ENCODE data around the gene SETD7.

SETD7 gene

DNA sequence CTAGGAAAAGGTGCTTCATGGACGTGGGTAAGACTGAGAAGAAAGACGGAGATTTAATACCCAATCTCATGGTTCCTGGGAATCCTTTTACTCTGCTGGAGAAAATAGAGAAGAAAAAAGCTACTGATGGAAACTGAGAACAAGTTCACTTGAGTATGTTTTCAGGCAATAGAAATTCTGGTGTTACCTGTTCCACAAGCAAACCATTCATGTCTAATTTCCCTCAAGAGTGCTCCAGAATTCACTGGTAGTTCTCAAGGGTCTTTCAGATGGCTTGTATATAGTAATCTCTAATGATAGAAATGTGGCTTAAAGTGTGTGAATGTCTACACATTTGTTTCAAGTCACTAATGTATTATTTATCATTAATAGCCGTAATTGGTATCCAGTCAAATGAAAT lies 22.5 kb downstream of the SETD7 start:
- H3K27ac ChIP-seq (ENCODE audit: low read depth, low read length), result no peak overlapping the region
- TF ChIP-seq EZH2phosphoT487 (IDR thresholded peaks at IDR 0.05; ENCODE audit: borderline replicate concordance, low read length), result no peak
- TF ChIP-seq, protein P1, sequence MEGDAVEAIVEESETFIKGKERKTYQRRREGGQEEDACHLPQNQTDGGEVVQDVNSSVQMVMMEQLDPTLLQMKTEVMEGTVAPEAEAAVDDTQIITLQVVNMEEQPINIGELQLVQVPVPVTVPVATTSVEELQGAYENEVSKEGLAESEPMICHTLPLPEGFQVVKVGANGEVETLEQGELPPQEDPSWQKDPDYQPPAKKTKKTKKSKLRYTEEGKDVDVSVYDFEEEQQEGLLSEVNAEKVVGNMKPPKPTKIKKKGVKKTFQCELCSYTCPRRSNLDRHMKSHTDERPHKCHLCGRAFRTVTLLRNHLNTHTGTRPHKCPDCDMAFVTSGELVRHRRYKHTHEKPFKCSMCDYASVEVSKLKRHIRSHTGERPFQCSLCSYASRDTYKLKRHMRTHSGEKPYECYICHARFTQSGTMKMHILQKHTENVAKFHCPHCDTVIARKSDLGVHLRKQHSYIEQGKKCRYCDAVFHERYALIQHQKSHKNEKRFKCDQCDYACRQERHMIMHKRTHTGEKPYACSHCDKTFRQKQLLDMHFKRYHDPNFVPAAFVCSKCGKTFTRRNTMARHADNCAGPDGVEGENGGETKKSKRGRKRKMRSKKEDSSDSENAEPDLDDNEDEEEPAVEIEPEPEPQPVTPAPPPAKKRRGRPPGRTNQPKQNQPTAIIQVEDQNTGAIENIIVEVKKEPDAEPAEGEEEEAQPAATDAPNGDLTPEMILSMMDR (IDR thresholded peaks at IDR 0.05; ENCODE audit: low read depth, low read length, poor library complexity, severe bottlenecking), result no peak
- H3K79me2 ChIP-seq (ENCODE audit: control insufficient read depth, low read length), result peaks cover 46% of the 10 kb centered on the region
- H3K9me2 ChIP-seq (replicated peaks; ENCODE audit: control insufficient read depth, low read length), result no peaks in the 10 kb centered on the region
- H3K27me3 ChIP-seq (ENCODE audit: control insufficient read depth, low read length), result no peaks in the 10 kb centered on the region
- H3K4me3 ChIP-seq (ENCODE audit: low read length), result no peak overlapping the region
- no peaks in the 10 kb centered on the region for H3F3A ChIP-seq (ENCODE audit: control insufficient read depth, insufficient read depth)
- no peak overlapping the region for H3K4me2 ChIP-seq (ENCODE audit: low read length)
- H3K4me1 ChIP-seq (ENCODE audit: control insufficient read depth, low read length), result no peaks in the 10 kb centered on the region
- H3K9me3 ChIP-seq (ENCODE audit: control insufficient read depth, insufficient read depth, low read length), result no peaks in the 10 kb centered on the region
- H4K20me1 ChIP-seq (ENCODE audit: control insufficient read depth, insufficient read depth, low read depth, low read length), result no peaks in the 10 kb centered on the region
- H3K36me3 ChIP-seq (ENCODE audit: control insufficient read depth, low read length), result peaks cover 67% of the 10 kb centered on the region

DNA sequence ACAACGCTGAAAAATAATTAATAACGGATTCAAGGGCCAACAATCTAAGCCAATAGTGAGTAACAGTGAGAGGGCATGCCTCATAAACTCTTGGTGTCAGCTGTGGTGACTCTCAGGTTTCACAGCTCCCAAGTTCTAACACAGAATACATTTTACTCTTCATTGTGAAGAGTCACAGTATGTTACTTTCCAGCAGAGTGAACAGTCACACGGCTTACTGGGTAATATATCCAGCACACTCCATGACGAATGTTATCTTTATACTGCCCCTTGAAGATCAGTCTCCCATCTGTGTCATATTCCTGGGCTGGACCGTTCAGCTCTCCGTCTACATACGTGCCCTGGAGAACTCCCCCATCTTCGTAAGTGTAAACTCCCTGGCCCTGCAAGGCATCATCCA lies 23.1 kb downstream of the SETD7 start:
- H3F3A ChIP-seq (ENCODE audit: control insufficient read depth, insufficient read depth), result no peaks in the 10 kb centered on the region
- peaks cover 40% of the 10 kb centered on the region for H3K79me2 ChIP-seq (ENCODE audit: control insufficient read depth, low read length)
- no peak overlapping the region for H3K4me2 ChIP-seq (ENCODE audit: low read length)
- no peaks in the 10 kb centered on the region for H3K27me3 ChIP-seq (ENCODE audit: control insufficient read depth, low read length)
- no peak overlapping the region for H3K4me3 ChIP-seq (ENCODE audit: low read length)
- no peaks in the 10 kb centered on the region for H3K4me1 ChIP-seq (ENCODE audit: control insufficient read depth, low read length)
- H3K36me3 ChIP-seq (ENCODE audit: control insufficient read depth, low read length), result peaks cover 73% of the 10 kb centered on the region
- no peaks in the 10 kb centered on the region for H3K9me2 ChIP-seq (replicated peaks; ENCODE audit: control insufficient read depth, low read length)
- no peak overlapping the region for H3K27ac ChIP-seq (ENCODE audit: low read depth, low read length)
- TF ChIP-seq EZH2phosphoT487 (IDR thresholded peaks at IDR 0.05; ENCODE audit: borderline replicate concordance, low read length), result no peak
- TF ChIP-seq, protein P1 (IDR thresholded peaks at IDR 0.05; ENCODE audit: low read depth, low read length, poor library complexity, severe bottlenecking), result no peak
- H4K20me1 ChIP-seq (ENCODE audit: control insufficient read depth, insufficient read depth, low read depth, low read length), result no peaks in the 10 kb centered on the region
- H3K9me3 ChIP-seq (ENCODE audit: control insufficient read depth, insufficient read depth, low read length), result no peaks in the 10 kb centered on the region

DNA sequence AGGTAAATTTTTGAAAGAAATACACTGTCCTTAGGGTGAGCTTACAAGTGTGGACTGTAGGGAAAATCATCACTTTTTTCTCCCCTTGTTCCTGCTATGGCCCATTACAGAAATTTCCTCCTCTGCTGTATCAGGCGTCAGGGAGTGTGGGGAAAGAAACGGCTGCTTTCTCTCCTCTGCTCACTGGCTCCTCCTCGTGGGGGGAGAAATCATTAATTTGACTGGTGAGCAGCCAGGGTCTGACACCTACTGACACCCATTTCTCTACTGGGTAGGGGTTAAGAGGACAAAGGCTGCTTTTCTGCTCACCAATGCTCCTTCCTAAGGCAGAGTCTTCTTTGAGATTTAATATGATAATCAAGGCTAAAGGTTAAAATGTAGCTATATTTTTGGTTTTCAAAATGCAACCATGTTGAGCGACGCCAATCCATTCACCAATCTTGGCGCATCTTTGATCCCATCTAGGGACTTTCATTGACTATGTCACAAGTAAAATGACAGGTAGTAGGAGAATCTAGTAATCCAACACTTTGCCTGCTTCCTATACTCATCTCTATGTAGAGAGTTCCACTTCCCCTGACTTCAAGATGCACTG lies 25.1 kb downstream of the SETD7 start:
- Histone ChIP-seq H3F3A (ENCODE audit: control insufficient read depth, insufficient read depth) (no peaks in the 10 kb centered on the region), H3K9me3 (ENCODE audit: control insufficient read depth, insufficient read depth, low read length) (no peaks in the 10 kb centered on the region), H3K9me2 (replicated peaks; ENCODE audit: control insufficient read depth, low read length) (no peaks in the 10 kb centered on the region), H4K20me1 (ENCODE audit: control insufficient read depth, insufficient read depth, low read depth, low read length) (no peaks in the 10 kb centered on the region), H3K27me3 (ENCODE audit: control insufficient read depth, low read length) (no peaks in the 10 kb centered on the region), H3K4me3 (ENCODE audit: low read length) (no peak overlapping the region), H3K79me2 (ENCODE audit: control insufficient read depth, low read length) (peaks cover 26% of the 10 kb centered on the region), H3K27ac (ENCODE audit: low read depth, low read length) (no peak overlapping the region), H3K36me3 (ENCODE audit: control insufficient read depth, low read length) (peaks cover 86% of the 10 kb centered on the region), H3K4me2 (ENCODE audit: low read length) (no peak overlapping the region), H3K4me1 (ENCODE audit: control insufficient read depth, low read length) (no peaks in the 10 kb centered on the region)
- TF ChIP-seq, protein P1 (IDR thresholded peaks at IDR 0.05; ENCODE audit: low read depth, low read length, poor library complexity, severe bottlenecking), result peak; percentile 60
- TF ChIP-seq EZH2phosphoT487 (IDR thresholded peaks at IDR 0.05; ENCODE audit: borderline replicate concordance, low read length), result no peak
